Measurements from ENCODE around the gene SVEP1.

SVEP1 gene

GRCh38 chr9:110520120-110520701, 59.3 kb downstream of the SVEP1 start:
- DNase-seq: no peak

GRCh38 chr9:110517483-110517882, 62.1 kb downstream of the SVEP1 start:
- DNase-seq: no peak

GRCh38 chr9:110514897-110515296, 64.6 kb downstream of the SVEP1 start:
- DNase-seq: no peak

- no peak for DNase-seq
Measured at GRCh38 chr9:110512817-110513216, 66.7 kb downstream of the SVEP1 start.

GRCh38 chr9:110509792-110510191, 69.7 kb downstream of the SVEP1 start:
- DNase-seq: no peak

GRCh38 chr9:110502842-110503241, 76.7 kb downstream of the SVEP1 start:
- DNase-seq: no peak

- no peak for DNase-seq
Measured at GRCh38 chr9:110499608-110500007, 79.9 kb downstream of the SVEP1 start.

- no peak for DNase-seq
Measured at GRCh38 chr9:110487196-110487595, 92.3 kb downstream of the SVEP1 start.

GRCh38 chr9:110486218-110486617, 93.3 kb downstream of the SVEP1 start:
- DNase-seq: no peak

- DNase-seq: no peak
Measured at GRCh38 chr9:110479481-110479880, 100.1 kb downstream of the SVEP1 start.

- DNase-seq: no peak
Measured at GRCh38 chr9:110476251-110476650, 103.3 kb downstream of the SVEP1 start.

GRCh38 chr9:110472111-110472510, 107.4 kb downstream of the SVEP1 start:
- DNase-seq: no peak

- DNase-seq: no peak
Measured at GRCh38 chr9:110468950-110469349, 110.6 kb downstream of the SVEP1 start.

GRCh38 chr9:110465190-110465589, 114.4 kb downstream of the SVEP1 start:
- DNase-seq: no peak

GRCh38 chr9:110464321-110464720, 115.2 kb downstream of the SVEP1 start:
- DNase-seq: no peak

GRCh38 chr9:110463499-110463898, 116.0 kb downstream of the SVEP1 start:
- no peak for DNase-seq

GRCh38 chr9:110457245-110457644, 122.3 kb downstream of the SVEP1 start:
- DNase-seq: no peak

- DNase-seq: no peak
Measured at GRCh38 chr9:110456681-110457080, 122.9 kb downstream of the SVEP1 start.

GRCh38 chr9:110455860-110456259, 123.7 kb downstream of the SVEP1 start:
- no peak for DNase-seq

GRCh38 chr9:110452227-110452801, 127.2 kb downstream of the SVEP1 start:
- DNase-seq: no peak

- no peak for DNase-seq
Measured at GRCh38 chr9:110451726-110452125, 127.8 kb downstream of the SVEP1 start.

GRCh38 chr9:110447476-110447875, 132.1 kb downstream of the SVEP1 start:
- DNase-seq: no peak

- DNase-seq: no peak
Measured at GRCh38 chr9:110446171-110446570, 133.4 kb downstream of the SVEP1 start.

GRCh38 chr9:110444911-110445310, 134.6 kb downstream of the SVEP1 start:
- no peak for DNase-seq

GRCh38 chr9:110443866-110444220, 135.7 kb downstream of the SVEP1 start:
- no peak for DNase-seq
